HG02610 (cell line): ENCODE data around the gene TASP1.
"Not testable (repeated sequence)": the region's sequence is repeated elsewhere in the genome, so short reads cannot be mapped to it uniquely, and the experiment has no call there.

Experiments used
- ATAC-seq: cut with Tn5 transposase; IDR thresholded peaks from one replicate; pipeline ENCODE4 v1.9.1; 2021; ENCODE audit warnings: mild to moderate bottlenecking, moderate library complexity; ENCODE audit not compliant: unreplicated experiment

The TASP1 gene

DNA sequence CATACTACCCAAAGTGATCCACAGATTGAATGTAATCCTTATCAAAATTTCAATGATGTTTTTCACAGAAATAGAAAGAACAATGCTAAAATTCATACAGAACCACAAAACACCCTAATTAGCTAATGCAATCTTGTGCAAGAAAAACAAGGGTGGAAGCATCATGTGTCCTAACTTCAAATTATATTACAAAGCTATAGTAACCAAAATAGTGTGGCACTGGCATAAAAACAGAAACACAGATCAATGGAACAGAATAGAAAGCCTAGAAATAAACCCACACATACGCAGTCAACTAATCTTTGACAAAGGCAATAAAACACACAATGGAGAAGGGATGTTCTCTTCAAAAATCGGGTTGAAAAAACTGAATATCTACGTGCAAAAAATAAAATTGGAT is 131.1 kb downstream of the TASP1 start:
- ATAC-seq = no peak

DNA sequence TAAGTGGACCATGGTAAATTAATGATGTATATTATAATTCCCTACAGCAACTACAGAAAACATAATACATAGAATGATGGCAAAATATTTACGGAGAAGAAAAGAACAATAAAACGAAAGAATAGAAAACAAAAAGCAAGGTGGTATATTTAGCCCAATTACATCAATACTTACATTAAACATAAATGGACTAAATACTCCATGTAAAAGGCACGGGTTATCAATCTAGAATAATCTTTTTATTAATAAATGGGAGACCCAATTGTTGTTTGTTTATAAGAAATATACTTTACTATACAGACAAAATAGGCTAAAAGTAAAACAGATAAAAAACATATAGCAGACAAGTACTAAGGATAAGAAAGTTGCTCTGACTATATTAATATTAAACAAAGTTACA is 137.2 kb downstream of the TASP1 start:
- no peak for ATAC-seq

DNA sequence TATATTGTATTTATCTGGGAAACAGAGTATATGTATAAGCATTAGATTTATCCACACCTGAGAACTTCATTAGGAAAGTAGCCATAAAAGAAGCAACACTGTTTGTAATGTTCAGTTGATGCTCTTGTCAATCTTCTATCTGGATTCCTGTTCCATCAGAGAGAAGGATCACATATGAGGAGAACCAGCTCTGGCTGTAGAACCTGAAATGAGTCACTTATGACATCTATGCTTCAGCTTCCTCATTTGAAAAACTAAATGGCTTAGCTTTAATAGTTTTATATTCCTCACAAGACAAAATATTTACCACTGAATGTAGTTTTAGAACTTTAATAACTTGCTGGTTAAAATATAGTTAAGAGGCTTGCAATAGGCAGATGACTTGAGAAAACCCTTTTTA is 144.7 kb downstream of the TASP1 start:
- ATAC-seq = no peak

DNA sequence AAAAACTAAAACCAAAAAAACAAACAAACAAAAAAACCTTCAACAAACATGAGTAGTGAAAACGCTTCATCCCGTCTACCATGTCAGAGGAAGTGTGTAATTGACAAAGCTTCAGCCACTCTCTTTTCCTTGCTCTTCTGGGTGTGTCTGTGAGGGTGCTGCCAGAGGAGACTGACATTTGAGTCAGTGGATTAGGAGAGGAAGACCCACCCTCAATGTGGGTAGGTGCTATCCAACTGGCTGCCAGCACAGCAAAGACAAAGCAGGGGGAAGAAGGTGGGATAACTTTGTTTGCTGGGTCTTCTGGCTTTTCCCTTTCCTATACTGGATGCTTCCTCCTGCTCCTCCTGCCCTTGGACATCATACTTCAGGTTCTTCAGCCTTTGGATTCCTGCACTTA is 145.6 kb downstream of the TASP1 start:
- ATAC-seq = no peak

DNA sequence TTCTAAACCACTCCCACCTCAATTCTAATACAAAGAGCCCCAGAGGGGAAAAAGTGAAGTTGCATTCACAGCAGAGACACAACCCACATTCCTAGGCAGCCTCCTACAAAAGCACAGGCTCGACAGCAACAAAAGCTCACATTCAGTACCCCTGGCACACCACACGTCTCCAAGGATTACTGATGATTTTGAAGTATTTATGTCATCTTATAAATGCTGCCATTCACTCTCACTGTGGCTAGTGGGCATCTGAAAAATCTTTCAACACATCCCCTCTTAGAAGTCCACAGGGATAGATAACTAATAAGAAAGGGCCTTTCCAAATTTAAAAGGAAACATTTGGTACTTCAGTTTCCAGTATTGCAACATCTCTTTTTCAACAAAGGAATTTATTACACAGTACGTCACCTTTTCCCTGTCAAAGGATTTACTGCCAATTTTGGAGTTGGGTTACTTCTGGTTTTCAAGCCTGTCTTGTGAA is 146.7 kb downstream of the TASP1 start:
- no peak for ATAC-seq

DNA sequence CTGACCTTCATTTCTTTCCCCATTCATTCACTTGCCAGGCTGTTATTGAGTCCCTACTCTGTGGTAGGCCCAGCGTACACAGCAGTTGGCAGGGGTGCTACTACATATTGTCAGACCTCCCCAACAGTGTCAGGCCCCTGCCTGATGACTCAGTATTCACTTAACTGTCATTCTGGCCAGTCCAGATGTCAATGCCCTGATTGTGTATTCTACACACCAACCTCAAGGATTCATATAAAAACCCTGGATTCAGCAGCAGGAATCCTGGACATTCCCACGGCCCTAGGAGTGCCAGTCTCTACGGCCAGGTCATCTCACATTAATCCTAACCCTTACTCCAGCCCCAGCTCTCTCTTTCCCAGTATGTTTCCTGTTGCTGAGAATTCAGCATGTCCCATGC is 151.5 kb downstream of the TASP1 start:
- no peak for ATAC-seq

DNA sequence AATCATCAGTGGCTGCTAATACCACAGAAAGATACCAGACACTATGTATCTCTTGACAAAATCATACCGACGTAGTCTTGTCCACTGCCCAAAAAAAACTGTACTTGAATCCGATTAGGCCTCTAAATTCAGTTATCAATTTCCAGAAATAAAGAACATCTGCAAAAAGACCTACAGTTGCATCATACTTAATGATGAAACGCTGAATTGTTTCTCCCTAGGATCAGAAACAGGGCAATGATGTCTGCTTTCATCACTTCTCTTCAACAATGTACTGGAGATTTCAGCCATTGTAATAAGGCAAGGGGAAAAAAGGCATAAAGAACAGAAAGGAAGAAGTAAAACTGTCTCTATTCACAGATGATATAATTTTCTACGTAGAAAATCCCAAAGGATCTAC is 152.0 kb downstream of the TASP1 start:
- ATAC-seq = no peak

DNA sequence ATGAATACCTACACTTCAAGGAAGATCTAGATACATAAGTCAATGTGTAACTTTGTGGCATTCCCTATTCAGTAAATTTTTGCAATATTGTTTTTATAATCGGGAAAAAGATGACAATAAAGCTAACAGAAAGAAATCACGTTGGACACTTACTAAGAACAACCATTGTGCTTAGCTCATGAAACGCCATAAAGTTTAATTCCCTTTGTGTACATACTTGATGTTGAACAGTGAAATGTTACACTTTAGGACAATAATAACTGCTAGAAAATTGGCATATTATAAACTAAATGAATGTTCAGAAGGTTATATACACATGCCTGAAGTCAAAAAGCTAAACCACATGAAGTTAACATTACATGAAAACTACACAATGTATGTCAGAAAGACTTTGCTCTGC is 153.2 kb downstream of the TASP1 start:
- no peak for ATAC-seq

DNA sequence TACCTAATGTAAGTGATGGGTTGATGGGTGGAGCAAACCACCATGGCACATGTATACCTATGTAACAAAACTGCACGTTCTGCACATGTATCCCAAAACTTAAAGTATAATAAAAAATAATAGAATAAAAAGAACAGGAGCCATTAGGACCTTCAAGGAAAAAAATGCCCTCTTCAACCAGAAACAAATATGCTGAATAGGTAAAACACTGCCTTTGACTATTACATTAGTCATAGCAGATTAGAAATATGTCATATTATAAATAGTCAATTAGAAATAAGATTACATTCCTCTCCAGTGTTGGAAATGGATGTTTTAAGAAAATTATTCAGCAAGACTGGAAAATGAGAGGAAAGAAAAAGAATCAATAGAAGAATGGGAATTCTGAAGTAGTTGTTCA is 153.7 kb downstream of the TASP1 start:
- not testable (repeated sequence) for ATAC-seq

DNA sequence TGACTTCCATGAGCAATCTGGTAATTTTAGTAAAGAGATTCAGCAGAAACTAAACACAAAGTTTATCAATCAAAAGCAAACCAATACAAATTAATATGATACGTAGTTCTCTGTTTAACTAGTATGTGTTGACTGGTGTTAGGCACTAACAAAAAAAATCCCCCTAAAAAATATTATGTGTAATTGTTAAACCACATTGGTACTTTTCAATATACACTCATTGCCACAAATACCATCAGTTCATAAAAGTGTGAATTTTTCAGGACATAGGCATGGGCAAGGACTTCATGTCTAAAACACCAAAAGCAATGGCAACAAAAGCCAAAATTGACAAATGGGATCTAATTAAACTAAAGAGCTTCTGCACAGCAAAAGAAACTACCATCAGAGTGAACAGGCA is 155.3 kb downstream of the TASP1 start:
- ATAC-seq = not testable (repeated sequence)

DNA sequence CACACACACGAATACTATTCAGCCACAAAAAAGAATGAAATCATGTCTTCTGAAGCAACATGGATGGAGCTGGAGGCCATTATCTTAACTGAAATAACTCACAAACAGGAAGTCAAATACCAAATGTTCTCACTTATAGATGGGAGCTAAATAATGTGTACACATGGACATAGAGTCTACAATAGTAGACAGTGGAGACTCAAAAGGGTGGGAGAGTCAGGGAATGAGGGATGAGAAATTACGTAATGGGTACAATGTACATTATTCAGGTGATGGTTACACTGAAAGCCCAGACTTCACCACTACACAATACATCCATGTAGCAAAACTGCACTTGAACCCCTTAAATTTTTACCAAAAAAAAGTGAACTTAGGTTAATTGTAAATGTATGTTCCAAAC is 160.4 kb downstream of the TASP1 start:
- ATAC-seq = no peak

DNA sequence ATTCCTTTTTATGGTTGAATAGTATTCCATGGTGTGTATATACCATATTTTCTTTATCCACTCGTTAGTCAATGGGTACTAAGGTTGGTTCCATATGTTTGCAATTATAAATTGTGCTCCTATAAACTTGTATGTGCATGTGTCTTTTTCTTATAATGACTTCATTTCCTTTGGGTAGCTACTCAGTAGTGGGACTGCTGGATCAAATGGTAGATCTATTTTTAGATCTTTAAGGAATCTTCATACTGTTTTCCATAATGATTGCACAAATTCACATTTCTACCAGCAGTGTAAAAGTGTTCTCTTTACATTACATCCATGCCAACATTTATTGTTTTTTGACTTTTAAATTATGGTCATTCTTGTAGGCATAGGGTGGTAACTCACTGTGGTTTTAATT is 164.3 kb downstream of the TASP1 start:
- ATAC-seq = no peak

DNA sequence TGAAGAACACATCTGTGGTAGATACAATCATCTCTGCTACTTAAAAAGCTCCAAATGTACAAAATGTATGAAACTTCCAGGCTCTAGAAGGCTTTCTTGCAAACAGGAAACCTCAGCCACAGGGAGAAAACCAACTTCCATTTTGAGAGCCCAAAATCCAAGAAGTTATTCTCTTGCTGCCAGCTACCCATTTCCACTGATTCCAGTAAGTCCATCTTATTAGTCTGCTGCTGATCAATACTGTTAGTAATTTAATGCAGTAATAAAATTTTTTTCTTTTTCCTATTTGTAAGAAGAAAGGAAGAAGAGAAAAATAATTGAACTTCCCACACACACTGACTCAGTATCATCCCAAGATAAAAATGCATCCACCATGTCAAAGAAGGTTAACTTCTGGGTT is 169.5 kb downstream of the TASP1 start:
- ATAC-seq = no peak

DNA sequence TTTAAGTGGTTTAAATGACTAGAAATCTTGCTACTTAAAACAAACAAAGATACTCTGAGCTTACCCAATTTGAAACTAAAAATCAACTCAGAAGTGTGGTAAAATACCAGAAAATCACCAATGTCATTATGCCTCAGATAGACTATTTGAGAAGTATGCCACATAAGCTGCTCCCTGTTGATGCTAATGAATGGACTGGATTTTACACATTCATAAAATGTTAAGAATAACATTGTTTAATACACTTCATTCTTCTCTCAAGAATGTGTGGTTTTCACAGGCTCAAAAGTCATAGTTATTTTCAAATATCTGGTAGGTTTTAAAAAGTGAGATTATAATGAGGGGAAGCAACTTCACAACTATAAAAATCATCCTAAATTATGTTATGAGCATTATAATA is 170.6 kb downstream of the TASP1 start:
- ATAC-seq = no peak

DNA sequence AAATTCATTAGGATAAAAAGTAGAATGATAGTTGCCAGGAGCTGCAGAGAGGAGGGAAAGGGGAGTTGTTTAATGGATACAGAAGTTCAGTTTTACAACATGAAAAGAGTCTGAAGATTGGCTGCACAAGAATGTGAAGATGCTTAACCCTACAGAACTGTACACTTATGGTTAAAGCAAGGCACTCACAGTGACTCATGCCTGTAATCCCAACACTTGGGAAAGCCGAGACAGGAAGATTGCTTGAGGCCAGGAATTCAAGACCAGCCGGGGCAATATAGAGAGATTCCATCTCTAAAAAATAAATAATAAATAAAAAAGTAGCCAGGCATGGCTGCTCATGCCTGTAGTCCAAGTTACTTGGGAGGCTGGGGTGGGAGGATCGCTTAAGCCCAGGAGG is 174.0 kb downstream of the TASP1 start:
- no peak for ATAC-seq

DNA sequence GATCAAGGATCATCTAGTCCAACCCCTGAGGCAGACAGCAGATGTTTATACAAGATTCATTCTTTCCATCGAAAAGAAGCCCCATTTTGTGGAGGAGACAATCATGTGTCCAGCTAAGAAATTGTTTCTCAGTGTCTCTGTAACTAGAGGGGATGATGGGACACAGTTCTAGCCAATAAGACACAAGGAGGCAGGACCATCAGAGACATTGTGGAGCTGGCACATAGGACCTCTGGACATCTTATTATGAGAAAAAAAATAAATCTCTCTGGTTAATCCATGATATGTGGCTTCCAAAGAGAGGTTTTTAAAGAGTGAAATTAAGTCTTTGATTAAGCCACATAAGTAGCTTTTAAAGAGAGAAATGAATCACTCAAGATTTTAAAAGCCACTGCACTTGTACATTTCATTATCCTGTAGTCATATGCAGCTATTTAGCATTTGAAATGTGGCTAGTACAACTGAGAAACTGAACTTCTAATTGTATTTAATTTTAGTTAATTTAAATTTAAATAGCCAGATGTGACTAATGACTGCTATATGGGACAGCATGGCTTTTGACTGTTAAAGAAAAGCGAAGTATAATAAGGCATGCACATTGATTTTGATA is 176.8 kb downstream of the TASP1 start:
- no peak for ATAC-seq

DNA sequence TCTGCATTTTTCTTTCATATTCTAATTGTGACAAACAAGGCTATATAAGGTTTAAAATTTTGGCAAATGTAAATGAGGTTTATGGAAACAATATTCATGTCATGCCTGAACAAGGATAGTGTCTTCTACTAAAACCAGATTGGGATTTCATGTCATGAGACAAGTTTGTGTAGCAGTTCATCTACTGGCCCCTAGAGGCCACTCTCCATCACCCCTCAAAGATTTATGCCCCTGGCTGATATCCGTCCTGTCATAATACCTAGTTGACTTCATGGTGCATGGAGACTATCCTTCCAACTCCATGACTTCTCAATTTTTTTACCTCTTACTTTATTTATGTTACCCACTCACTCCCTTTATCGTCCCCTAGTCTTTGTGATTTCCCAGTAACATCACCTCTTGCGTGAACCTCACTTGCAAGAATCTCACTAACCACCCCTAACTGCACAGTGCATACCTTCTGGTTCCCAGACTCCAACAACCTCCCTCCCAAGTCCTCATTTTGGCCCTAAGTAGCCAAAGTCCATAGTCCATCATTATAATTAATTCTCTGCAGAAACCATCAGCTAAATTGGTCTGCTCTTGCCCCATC is 179.8 kb downstream of the TASP1 start:
- peak; percentile 73 for ATAC-seq

DNA sequence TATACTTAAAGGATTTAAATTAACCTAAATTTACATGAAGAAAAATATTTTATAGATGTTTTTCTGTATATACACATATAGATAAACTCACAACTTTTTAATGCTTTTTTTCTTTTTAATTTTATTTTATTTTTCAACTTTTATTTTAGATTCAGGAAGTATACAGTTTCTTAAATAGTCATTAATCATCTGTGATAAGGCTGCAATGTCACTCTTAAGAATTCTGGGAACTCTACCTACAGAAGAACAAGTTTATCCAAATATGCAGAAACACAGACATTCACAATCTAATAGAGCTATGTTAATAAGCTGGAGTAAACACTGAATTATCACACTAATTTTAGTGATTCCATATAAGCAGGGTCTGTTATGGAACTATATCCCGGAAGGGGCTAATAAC is 181.2 kb downstream of the TASP1 start:
- no peak for ATAC-seq

DNA sequence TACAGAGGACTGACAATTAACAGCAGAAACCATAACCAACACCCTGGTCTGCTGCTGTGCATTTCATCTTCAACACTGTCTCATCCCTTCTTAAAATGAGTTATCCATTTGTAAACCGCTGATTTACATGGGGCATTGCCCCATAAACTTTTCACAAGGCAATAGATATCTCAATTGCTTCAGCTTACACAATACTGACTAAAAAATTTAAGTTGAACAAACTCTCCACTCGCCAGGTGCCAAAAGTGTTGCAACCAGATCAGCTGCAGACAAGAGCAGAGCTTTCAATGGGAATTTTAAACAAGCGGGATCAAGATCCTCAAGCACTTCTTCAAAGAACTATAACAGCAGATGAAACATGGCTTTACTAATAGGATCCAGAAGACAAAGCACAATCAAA is 183.0 kb downstream of the TASP1 start:
- no peak for ATAC-seq

DNA sequence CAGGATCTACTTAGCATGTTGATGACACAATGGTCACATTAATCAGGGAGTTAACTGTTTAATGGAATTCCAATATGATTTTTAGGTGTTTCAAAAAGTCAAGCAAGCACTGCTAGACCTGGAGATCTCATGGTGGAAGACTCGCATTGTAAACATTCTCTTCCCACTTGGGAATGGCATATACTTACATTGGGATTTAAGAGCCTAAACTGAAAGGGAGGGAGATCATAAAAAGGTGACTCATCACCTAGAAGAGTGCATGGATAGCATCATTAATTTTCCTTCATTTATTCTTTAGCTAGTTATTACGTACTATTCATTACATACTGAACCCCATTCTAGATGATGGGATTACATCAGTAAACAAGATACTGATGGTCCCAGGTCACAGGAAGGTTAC is 185.4 kb downstream of the TASP1 start:
- ATAC-seq = no peak

DNA sequence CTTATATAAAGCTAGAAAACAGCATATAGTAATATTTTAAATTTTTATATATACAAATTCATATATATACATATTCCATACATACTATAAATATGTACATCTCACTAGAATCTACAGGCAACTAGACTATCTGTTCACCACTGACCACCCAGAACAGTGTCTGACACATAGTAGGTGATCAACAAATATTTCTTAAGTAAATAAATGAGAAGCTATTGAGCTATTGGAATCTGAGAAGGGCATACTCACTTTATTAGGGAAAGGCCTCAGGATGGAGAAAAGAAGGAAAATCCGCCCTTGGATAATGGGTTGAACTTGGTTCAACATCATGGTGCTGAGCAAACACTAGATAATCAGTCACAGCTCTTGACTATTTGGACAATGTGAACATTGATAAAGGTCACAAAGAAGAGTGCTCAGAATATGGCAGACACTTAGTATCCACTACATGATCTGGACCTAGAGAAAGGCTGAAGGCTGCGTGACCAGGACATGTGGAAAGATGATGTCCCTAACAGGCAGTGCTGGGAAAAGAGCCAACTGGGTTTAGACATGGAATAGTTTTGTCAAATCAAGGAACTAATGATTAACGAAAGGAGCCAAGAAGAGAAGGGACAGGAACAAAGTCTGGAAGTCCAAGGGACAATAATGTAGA is 186.1 kb downstream of the TASP1 start:
- no peak for ATAC-seq

DNA sequence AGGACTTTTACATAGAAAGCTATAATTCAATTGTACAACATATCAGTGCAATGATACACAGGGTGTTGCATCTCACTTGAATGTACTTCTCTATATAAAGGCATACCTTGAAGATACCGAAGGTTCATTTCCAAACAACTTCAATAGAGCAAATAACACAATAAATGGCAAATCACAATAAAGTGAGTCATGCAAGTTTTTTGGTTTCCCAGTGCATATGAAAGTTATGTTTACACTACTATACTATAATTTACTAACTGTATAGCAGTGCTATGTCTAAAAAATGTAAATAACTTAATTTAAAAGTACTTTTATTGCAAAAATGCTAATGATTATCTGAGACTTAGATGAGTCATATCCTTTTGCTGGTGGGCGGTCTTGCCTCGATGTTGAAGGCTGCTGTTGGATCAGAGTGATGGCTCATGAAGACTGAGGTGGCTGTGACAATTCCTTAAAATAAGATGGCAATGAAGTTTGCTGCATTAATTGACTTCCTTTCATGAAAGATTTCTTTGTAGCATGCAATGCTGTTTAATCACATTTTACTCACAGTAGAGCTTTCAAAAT is 188.8 kb downstream of the TASP1 start:
- ATAC-seq = no peak
